SK-N-SH (cell line): ENCODE measurements around the gene ALDH6A1. TPM values are rescaled to one million over a fixed set of nuclear protein-coding genes. Genes with fewer than 3 reads are reported as not detected.

Experiments used
- CTCF ChIA-PET: fragments of 300-600, 350-600 bp; formaldehyde crosslinking; extraction: SDS; loops from one replicate; lab custom pipeline; 2021; lab: Yijun Ruan, JAX
- POLR2A ChIA-PET: fragments of 350-600 bp; sonication (Branson Sonifier 250); formaldehyde crosslinking; extraction: SDS; loops from one replicate; lab custom pipeline; 2020; ENCODE audit warnings: antibody characterized with exemption, inconsistent platforms; lab: Yijun Ruan, JAX
- DNase-seq: peaks from one replicate; pipeline ENCODE4 v3.0.0; 2012
- H2AFZ ChIP-seq: fragments of 200-600 bp; sonication (generic); 2 replicates; pipeline ENCODE4 v1.8.1; 2016; ENCODE audit warnings: antibody characterized with exemption, mild to moderate bottlenecking, low read depth
- H3F3A ChIP-seq: fragments of 200-600 bp; sonication (generic); replicated peaks from 2 replicates; pipeline ENCODE3; 2016; ENCODE audit warnings: antibody characterized with exemption, mild to moderate bottlenecking; ENCODE audit not compliant: insufficient read depth
- H3K27ac ChIP-seq, 2 experiments: fragments of 200-500 bp in 1 of 2; fragments of 200-600 bp in 1 of 2; sonication (Bioruptor generic) in 1 of 2; sonication (generic), shearing (Covaris generic) in 1 of 2; 2 replicates each; pipeline versions ENCODE4 v1.5.1 to v1.6.1; 2014 to 2016; ENCODE audit warnings: low read depth in 2 of 2, inconsistent platforms in 1 of 2, low read length in 1 of 2, mild to moderate bottlenecking in 1 of 2, mixed read lengths in 1 of 2
- H3K27me3 ChIP-seq: fragments of 200-600 bp; sonication (generic), shearing (Covaris generic); 2 replicates; pipeline ENCODE4 v1.6.1; 2016; ENCODE audit warnings: mixed run types; ENCODE audit not compliant: insufficient read depth
- H3K36me3 ChIP-seq, 2 experiments: fragments of 200-500 bp in 1 of 2; fragments of 200-600 bp in 1 of 2; sonication (Bioruptor generic) in 1 of 2; sonication (generic) in 1 of 2; replicated peaks in 1 of 2; 2 replicates each; pipeline versions ENCODE3 to v1.5.1; 2014 to 2016; ENCODE audit warnings: low read length in 1 of 2, mild to moderate bottlenecking in 1 of 2; ENCODE audit not compliant: insufficient read depth in 2 of 2, control insufficient read depth in 1 of 2
- H3K4me1 ChIP-seq, 2 experiments: fragments of 200-500 bp in 1 of 2; fragments of 200-600 bp in 1 of 2; sonication (Bioruptor generic) in 1 of 2; sonication (generic), shearing (Covaris generic) in 1 of 2; 2 replicates each; pipeline versions ENCODE4 v1.5.1 to v1.6.1; 2014 to 2016; ENCODE audit warnings: low read depth in 1 of 2, low read length in 1 of 2, mixed run types in 1 of 2; ENCODE audit not compliant: insufficient read depth in 2 of 2, control insufficient read depth in 1 of 2
- H3K4me2 ChIP-seq: fragments of 200-600 bp; sonication (generic), shearing (Covaris generic); 2 replicates; pipeline ENCODE4 v1.6.1; 2017; ENCODE audit warnings: mixed run types
- H3K4me3 ChIP-seq, 2 experiments: fragments of 200-500 bp in 1 of 2; fragments of 200-600 bp in 1 of 2; sonication (Bioruptor generic) in 1 of 2; sonication (generic), shearing (Covaris generic) in 1 of 2; 2 replicates each; pipeline versions ENCODE4 v1.5.1 to v1.8.1; 2014 to 2016; ENCODE audit warnings: low read depth in 2 of 2, inconsistent platforms in 1 of 2, low read length in 1 of 2, mild to moderate bottlenecking in 1 of 2, mixed read lengths in 1 of 2, moderate library complexity in 1 of 2
- H3K79me2 ChIP-seq: fragments of 200-600 bp; sonication (generic); 2 replicates; pipeline ENCODE4 v1.8.1; 2017; ENCODE audit warnings: mild to moderate bottlenecking; ENCODE audit not compliant: insufficient read depth
- H3K9ac ChIP-seq: fragments of 200-600 bp; sonication (generic); 2 replicates; pipeline ENCODE4 v1.6.1; 2017; ENCODE audit warnings: mixed run types
- H3K9me2 ChIP-seq: fragments of 200-600 bp; sonication (generic); 2 replicates; pipeline ENCODE4 v1.6.1; 2017; ENCODE audit warnings: mixed run types
- H3K9me3 ChIP-seq: fragments of 200-600 bp; sonication (generic); 2 replicates; pipeline ENCODE4 v1.6.1; 2017; ENCODE audit warnings: mixed run types, mild to moderate bottlenecking, moderate library complexity
- H4K20me1 ChIP-seq: fragments of 200-600 bp; sonication (generic); 2 replicates; pipeline ENCODE4 v1.6.1; 2017; ENCODE audit warnings: mild to moderate bottlenecking, mixed run types; ENCODE audit not compliant: insufficient read depth
- EZH2phosphoT487 ChIP-seq: fragments of 200-600 bp; sonication (generic); IDR thresholded peaks from 2 replicates; pipeline ENCODE4 v1.6.1; 2017; ENCODE audit warnings: low read depth, mixed run types, mild to moderate bottlenecking, antibody characterized with exemption, moderate library complexity, borderline replicate concordance
- FOSL2 ChIP-seq: IDR thresholded peaks from 2 replicates; pipeline ENCODE4 v1.4.0; 2012; ENCODE audit warnings: low read depth, mild to moderate bottlenecking, moderate library complexity, borderline replicate concordance
- FOXJ3 ChIP-seq: sonication (generic); formaldehyde crosslinking; IDR thresholded peaks from 2 replicates; pipeline ENCODE4 v1.5.1; 2020; ENCODE audit warnings: mild to moderate bottlenecking, missing genetic modification reagents
- GABPA ChIP-seq: IDR thresholded peaks from 2 replicates; pipeline ENCODE4 v1.4.0; 2012; ENCODE audit warnings: low read depth, mild to moderate bottlenecking
- GATA2 ChIP-seq: sonication (generic); formaldehyde crosslinking; IDR thresholded peaks from 2 replicates; pipeline ENCODE4 v1.5.0; 2020; ENCODE audit warnings: mild to moderate bottlenecking, missing genetic modification reagents
- JUND ChIP-seq: IDR thresholded peaks from 2 replicates; pipeline ENCODE4 v1.4.0; 2012
- NFIC ChIP-seq: IDR thresholded peaks from 2 replicates; pipeline ENCODE4 v1.4.0; 2012; ENCODE audit warnings: borderline replicate concordance
- POLR2AphosphoS5 ChIP-seq: IDR thresholded peaks from 2 replicates; pipeline ENCODE4 v1.6.1; 2012; ENCODE audit warnings: low read depth, low read length
- RAD21 ChIP-seq: IDR thresholded peaks from 2 replicates; pipeline ENCODE4 v1.6.1; 2012; ENCODE audit warnings: mild to moderate bottlenecking, low read length
- RFX5 ChIP-seq: IDR thresholded peaks from 2 replicates; pipeline ENCODE4 v1.6.1; 2012; ENCODE audit warnings: mild to moderate bottlenecking, improper control_type of control experiment, low read length
- SMC3 ChIP-seq: IDR thresholded peaks from 2 replicates; pipeline ENCODE4 v1.6.1; 2012; ENCODE audit warnings: low read depth, low read length, improper control_type of control experiment
- TAF1 ChIP-seq: IDR thresholded peaks from 2 replicates; pipeline ENCODE4 v1.6.1; 2012; ENCODE audit warnings: low read depth, mild to moderate bottlenecking, low read length, moderate library complexity, borderline replicate concordance
- YY1 ChIP-seq: IDR thresholded peaks from 2 replicates; pipeline ENCODE4 v1.4.0; 2012; ENCODE audit warnings: low read depth, mild to moderate bottlenecking
- WGBS: methylation state at CpG from one replicate; pipeline ENCODE4 v1.1.6; 2017; ENCODE audit warnings: low lambda C conversion rate; 5-methylcytosine and 5-hydroxymethylcytosine counted together
- polyA plus RNA-seq, 3 experiments: library from polyadenylated mRNA; depleted of rRNA; stranded (reverse); fragments of >200 nt; gene quantifications; 2 replicates each; pipeline ENCODE4 v1.2.3, GENCODE V29; 2012
- TF ChIP-seq, protein P1 (sequence below): IDR thresholded peaks from 2 replicates; pipeline ENCODE4 v1.4.0; 2012; ENCODE audit warnings: low read depth, borderline replicate concordance
- TF ChIP-seq, protein P2 (sequence below): IDR thresholded peaks from 2 replicates; pipeline ENCODE4 v1.6.1; 2012; ENCODE audit warnings: mild to moderate bottlenecking, low read depth, low read length, moderate library complexity
- TF ChIP-seq, protein P3 (sequence below): fragments of 200-600 bp; sonication (generic); IDR thresholded peaks from 2 replicates; pipeline ENCODE4 v1.6.1; 2017; ENCODE audit warnings: antibody characterized with exemption, mild to moderate bottlenecking, moderate library complexity
- TF ChIP-seq, protein P4 (sequence below): fragments of 150-350 bp; IDR thresholded peaks from 2 replicates; pipeline ENCODE4 v1.6.1; 2016; ENCODE audit warnings: mild to moderate bottlenecking, low read depth, low read length
- TF ChIP-seq, protein P5 (sequence below): IDR thresholded peaks from 2 replicates; pipeline ENCODE4 v1.4.0; 2012; ENCODE audit warnings: low read depth

Gene ALDH6A1
- polyA plus RNA-seq, 1 of the 3 experiments (the other 2 are of a cell fraction), result 9.4 TPM

DNA sequence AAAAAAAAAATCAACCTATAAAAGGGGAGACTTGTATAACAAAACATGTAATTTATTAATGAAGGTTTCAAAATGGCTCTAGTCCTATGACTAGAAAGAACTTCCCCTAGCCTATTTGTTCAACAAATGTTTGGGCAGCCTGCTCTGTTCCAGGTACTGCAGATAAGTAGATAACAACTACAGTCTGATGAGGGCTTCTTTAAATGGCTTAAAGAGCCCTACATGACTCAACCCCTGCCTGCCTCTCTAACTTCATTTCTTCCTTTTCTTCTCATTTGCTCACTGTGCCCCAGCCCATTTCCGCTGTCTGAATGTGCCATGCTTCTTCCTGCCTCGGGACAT, 21.5 kb downstream of the ALDH6A1 start:
- Histone ChIP-seq H3K79me2 (no peaks in the 10 kb centered on the region), H3K9ac (no peak overlapping the region), H3K36me3 (peaks cover 9 to 24% of the 10 kb centered on the region in 2 experiments), H3K27me3 (no peaks in the 10 kb centered on the region), H3K9me2 (no peaks in the 10 kb centered on the region), H3K4me1 (peaks cover 0 to 4% of the 10 kb centered on the region in 2 experiments; a peak in 1 of 4 replicates), H3F3A (peaks cover 15% of the 10 kb centered on the region), H4K20me1 (no peaks in the 10 kb centered on the region), H2AFZ (no peak overlapping the region), H3K9me3 (no peaks in the 10 kb centered on the region), H3K4me3 (no peak overlapping the region), H3K4me2 (no peak overlapping the region), H3K27ac (no peak overlapping the region)
- ChIA-PET POLR2A (no interaction called here), CTCF (no interaction called here)
- WGBS, result 61% methylated on average over 2 of the region's 2 CpGs
- no peak for DNase-seq
- TF ChIP-seq, protein P1, sequence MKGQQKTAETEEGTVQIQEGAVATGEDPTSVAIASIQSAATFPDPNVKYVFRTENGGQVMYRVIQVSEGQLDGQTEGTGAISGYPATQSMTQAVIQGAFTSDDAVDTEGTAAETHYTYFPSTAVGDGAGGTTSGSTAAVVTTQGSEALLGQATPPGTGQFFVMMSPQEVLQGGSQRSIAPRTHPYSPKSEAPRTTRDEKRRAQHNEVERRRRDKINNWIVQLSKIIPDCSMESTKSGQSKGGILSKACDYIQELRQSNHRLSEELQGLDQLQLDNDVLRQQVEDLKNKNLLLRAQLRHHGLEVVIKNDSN, result no peak
- TF ChIP-seq FOSL2, result no peak
- TF ChIP-seq GABPA, result no peak
- TF ChIP-seq SMC3, result no peak
- no peak for TF ChIP-seq NFIC
- TF ChIP-seq, protein P2, sequence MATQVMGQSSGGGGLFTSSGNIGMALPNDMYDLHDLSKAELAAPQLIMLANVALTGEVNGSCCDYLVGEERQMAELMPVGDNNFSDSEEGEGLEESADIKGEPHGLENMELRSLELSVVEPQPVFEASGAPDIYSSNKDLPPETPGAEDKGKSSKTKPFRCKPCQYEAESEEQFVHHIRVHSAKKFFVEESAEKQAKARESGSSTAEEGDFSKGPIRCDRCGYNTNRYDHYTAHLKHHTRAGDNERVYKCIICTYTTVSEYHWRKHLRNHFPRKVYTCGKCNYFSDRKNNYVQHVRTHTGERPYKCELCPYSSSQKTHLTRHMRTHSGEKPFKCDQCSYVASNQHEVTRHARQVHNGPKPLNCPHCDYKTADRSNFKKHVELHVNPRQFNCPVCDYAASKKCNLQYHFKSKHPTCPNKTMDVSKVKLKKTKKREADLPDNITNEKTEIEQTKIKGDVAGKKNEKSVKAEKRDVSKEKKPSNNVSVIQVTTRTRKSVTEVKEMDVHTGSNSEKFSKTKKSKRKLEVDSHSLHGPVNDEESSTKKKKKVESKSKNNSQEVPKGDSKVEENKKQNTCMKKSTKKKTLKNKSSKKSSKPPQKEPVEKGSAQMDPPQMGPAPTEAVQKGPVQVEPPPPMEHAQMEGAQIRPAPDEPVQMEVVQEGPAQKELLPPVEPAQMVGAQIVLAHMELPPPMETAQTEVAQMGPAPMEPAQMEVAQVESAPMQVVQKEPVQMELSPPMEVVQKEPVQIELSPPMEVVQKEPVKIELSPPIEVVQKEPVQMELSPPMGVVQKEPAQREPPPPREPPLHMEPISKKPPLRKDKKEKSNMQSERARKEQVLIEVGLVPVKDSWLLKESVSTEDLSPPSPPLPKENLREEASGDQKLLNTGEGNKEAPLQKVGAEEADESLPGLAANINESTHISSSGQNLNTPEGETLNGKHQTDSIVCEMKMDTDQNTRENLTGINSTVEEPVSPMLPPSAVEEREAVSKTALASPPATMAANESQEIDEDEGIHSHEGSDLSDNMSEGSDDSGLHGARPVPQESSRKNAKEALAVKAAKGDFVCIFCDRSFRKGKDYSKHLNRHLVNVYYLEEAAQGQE, result no peak
- TF ChIP-seq YY1, result no peak
- no peak for TF ChIP-seq FOXJ3 (CRISPR knock-in tag)
- no peak for TF ChIP-seq TAF1
- TF ChIP-seq GATA2 (CRISPR knock-in tag), result no peak
- TF ChIP-seq POLR2AphosphoS5, result no peak
- TF ChIP-seq, protein P3, sequence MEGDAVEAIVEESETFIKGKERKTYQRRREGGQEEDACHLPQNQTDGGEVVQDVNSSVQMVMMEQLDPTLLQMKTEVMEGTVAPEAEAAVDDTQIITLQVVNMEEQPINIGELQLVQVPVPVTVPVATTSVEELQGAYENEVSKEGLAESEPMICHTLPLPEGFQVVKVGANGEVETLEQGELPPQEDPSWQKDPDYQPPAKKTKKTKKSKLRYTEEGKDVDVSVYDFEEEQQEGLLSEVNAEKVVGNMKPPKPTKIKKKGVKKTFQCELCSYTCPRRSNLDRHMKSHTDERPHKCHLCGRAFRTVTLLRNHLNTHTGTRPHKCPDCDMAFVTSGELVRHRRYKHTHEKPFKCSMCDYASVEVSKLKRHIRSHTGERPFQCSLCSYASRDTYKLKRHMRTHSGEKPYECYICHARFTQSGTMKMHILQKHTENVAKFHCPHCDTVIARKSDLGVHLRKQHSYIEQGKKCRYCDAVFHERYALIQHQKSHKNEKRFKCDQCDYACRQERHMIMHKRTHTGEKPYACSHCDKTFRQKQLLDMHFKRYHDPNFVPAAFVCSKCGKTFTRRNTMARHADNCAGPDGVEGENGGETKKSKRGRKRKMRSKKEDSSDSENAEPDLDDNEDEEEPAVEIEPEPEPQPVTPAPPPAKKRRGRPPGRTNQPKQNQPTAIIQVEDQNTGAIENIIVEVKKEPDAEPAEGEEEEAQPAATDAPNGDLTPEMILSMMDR, result no peak
- TF ChIP-seq, protein P4, sequence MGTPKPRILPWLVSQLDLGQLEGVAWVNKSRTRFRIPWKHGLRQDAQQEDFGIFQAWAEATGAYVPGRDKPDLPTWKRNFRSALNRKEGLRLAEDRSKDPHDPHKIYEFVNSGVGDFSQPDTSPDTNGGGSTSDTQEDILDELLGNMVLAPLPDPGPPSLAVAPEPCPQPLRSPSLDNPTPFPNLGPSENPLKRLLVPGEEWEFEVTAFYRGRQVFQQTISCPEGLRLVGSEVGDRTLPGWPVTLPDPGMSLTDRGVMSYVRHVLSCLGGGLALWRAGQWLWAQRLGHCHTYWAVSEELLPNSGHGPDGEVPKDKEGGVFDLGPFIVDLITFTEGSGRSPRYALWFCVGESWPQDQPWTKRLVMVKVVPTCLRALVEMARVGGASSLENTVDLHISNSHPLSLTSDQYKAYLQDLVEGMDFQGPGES, result no peak
- TF ChIP-seq RFX5, result no peak
- TF ChIP-seq JUND, result no peak
- no peak for TF ChIP-seq RAD21
- TF ChIP-seq EZH2phosphoT487, result no peak
- TF ChIP-seq, protein P5, sequence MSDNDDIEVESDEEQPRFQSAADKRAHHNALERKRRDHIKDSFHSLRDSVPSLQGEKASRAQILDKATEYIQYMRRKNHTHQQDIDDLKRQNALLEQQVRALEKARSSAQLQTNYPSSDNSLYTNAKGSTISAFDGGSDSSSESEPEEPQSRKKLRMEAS, result no peak
